IgD-negative memory B cell (primary cell): Measurements from ENCODE around the gene ZNF667. TPM values are rescaled to one million over a fixed set of nuclear protein-coding genes. Genes with fewer than 3 reads are reported as not detected.

Source experiments
- H3K27ac Mint-ChIP-seq, 3 donors: one replicate each; pipeline ENCODE4 v1.8.0; 2020 to 2022; ENCODE audit warnings: mild to moderate bottlenecking in 3 of 3, mixed read lengths in 3 of 3, moderate library complexity in 1 of 3
- H3K27me3 Mint-ChIP-seq: one replicate; pipeline ENCODE4 v1.8.0; 2021; ENCODE audit warnings: mixed read lengths
- H3K36me3 Mint-ChIP-seq: one replicate; pipeline ENCODE4 v1.8.0; 2020; ENCODE audit warnings: mild to moderate bottlenecking, mixed read lengths
- H3K4me1 Mint-ChIP-seq, 3 donors: one replicate each; pipeline ENCODE4 v1.8.0; 2020 to 2022; ENCODE audit warnings: mixed read lengths in 3 of 3, mild to moderate bottlenecking in 1 of 3
- H3K4me3 Mint-ChIP-seq, 4 donors: one replicate each; pipeline ENCODE4 v1.8.0; 2020 to 2022; ENCODE audit warnings: mild to moderate bottlenecking in 4 of 4, mixed read lengths in 4 of 4, moderate library complexity in 3 of 4
- H3K9me3 Mint-ChIP-seq, 3 donors: one replicate each; pipeline ENCODE4 v1.8.0; 2020 to 2021; ENCODE audit warnings: mixed read lengths in 3 of 3, mild to moderate bottlenecking in 1 of 3
- polyA plus RNA-seq: library from polyadenylated mRNA; unstranded; fragments of 300-500 nt; fragmentation: Illumina TruSeq; gene quantifications from one replicate; pipeline ENCODE4 v1.2.3, GENCODE V29; 2021

Gene ZNF667
- polyA plus RNA-seq, 1 donor from 2014 or later, result 0.74 TPM

- Mint-ChIP-seq H3K27ac (peak overlapping the region; percentile 93 to 96 (median 95)), H3K36me3 (peaks cover 23% of the 10 kb centered on the region), H3K9me3 (peaks cover 17 to 50% (median 19%) of the 10 kb centered on the region in 3 donors), H3K4me1 (peaks cover 5 to 23% (median 21%) of the 10 kb centered on the region in 3 donors), H3K27me3 (no peaks in the 10 kb centered on the region), H3K4me3 (peak overlapping the region; percentile 90 to 99 (median 98))
Observed at GRCh38 chr19:56404705-56405056, 72.5 kb downstream of the ZNF667 start.

GRCh38 chr19:56403764-56404704 lies 73.1 kb downstream of the ZNF667 start, which contains the start of gene ZNF583:
Gene ZNF583 (plus strand): TSS chr19:56404332. CDS start chr19:56407115, 2,783 bp downstream.
- no peaks in the 10 kb centered on the region for H3K27me3 Mint-ChIP-seq
- H3K9me3 Mint-ChIP-seq, result peaks cover 20 to 55% (median 21%) of the 10 kb centered on the region in 3 donors
- peaks cover 21% of the 10 kb centered on the region for H3K36me3 Mint-ChIP-seq
- peak within 1 kb of the TSS; percentile 93 to 96 (median 95) for H3K27ac Mint-ChIP-seq
- peaks cover 5 to 23% (median 21%) of the 10 kb centered on the region in 3 donors for H3K4me1 Mint-ChIP-seq
- H3K4me3 Mint-ChIP-seq, result peak within 1 kb of the TSS; percentile 90 to 99 (median 98)

GRCh38 chr19:56403261-56403660 lies 73.9 kb downstream of the ZNF667 start:
- peak overlapping the region; percentile 93 to 96 (median 95) for H3K27ac Mint-ChIP-seq
- H3K4me1 Mint-ChIP-seq, result peaks cover 5 to 23% (median 21%) of the 10 kb centered on the region in 3 donors
- peak overlapping the region; percentile 90 to 99 (median 98) for H3K4me3 Mint-ChIP-seq
- peaks cover 14% of the 10 kb centered on the region for H3K36me3 Mint-ChIP-seq
- H3K27me3 Mint-ChIP-seq, result no peaks in the 10 kb centered on the region
- H3K9me3 Mint-ChIP-seq, result peaks cover 18 to 50% (median 20%) of the 10 kb centered on the region in 3 donors

GRCh38 chr19:56400485-56400884 lies 76.7 kb downstream of the ZNF667 start:
- Mint-ChIP-seq H3K27me3 (no peaks in the 10 kb centered on the region), H3K9me3 (peaks cover 17 to 44% (median 19%) of the 10 kb centered on the region in 3 donors), H3K4me1 (peaks cover 5 to 23% (median 20%) of the 10 kb centered on the region in 3 donors), H3K4me3 (peak overlapping the region in 1 of 4 donors; percentile 45), H3K27ac (no peak overlapping the region), H3K36me3 (peaks cover 11% of the 10 kb centered on the region)

GRCh38 chr19:56398809-56399208 lies 78.3 kb downstream of the ZNF667 start:
- H3K27me3 Mint-ChIP-seq, result no peaks in the 10 kb centered on the region
- no peak overlapping the region for H3K27ac Mint-ChIP-seq
- peaks cover 10% of the 10 kb centered on the region for H3K36me3 Mint-ChIP-seq
- peaks cover 17 to 46% (median 25%) of the 10 kb centered on the region in 3 donors for H3K9me3 Mint-ChIP-seq
- peaks cover 5 to 14% (median 8%) of the 10 kb centered on the region in 3 donors for H3K4me1 Mint-ChIP-seq
- peak overlapping the region in 1 of 4 donors; percentile 47 for H3K4me3 Mint-ChIP-seq

- Mint-ChIP-seq H3K4me3 (peak within 1 kb of the TSS; percentile 86 to 98 (median 97)), H3K27me3 (no peaks in the 10 kb centered on the region), H3K36me3 (peaks cover 26% of the 10 kb centered on the region), H3K9me3 (peaks cover 21 to 36% (median 28%) of the 10 kb centered on the region in 3 donors), H3K4me1 (peaks cover 5 to 10% (median 7%) of the 10 kb centered on the region in 3 donors), H3K27ac (peak within 1 kb of the TSS; percentile 72 to 97 (median 89))
Observed at GRCh38 chr19:56393119-56394012, 83.8 kb downstream of the ZNF667 start, which contains the start of gene ZNF582. Gene ZNF582 (minus strand): TSS chr19:56393534. CDS start chr19:56391752, 1,782 bp downstream.

Other genes starting within 250 kb of the ZNF667 start
- not detected for gene EDDM13, start 204.6 kb downstream of the ZNF667 start, polyA plus RNA-seq
- 7.0 TPM for gene ZSCAN5A, start 162.5 kb downstream of the ZNF667 start, polyA plus RNA-seq
- 7.3 TPM for gene ZNF582, start 83.8 kb downstream of the ZNF667 start, polyA plus RNA-seq
- 10.1 TPM for gene ZNF583, start 73.0 kb downstream of the ZNF667 start, polyA plus RNA-seq
- gene ZNF471, start 30.5 kb upstream of the ZNF667 start, polyA plus RNA-seq, result 0.14 TPM
- gene ZFP28, start 61.6 kb upstream of the ZNF667 start, polyA plus RNA-seq, result 1.1 TPM
- 2.1 TPM for gene ZNF470, start 90.1 kb upstream of the ZNF667 start, polyA plus RNA-seq
- gene ZNF71, start 118.0 kb upstream of the ZNF667 start, polyA plus RNA-seq, result 11.1 TPM
- gene SMIM17, start 165.8 kb upstream of the ZNF667 start, polyA plus RNA-seq, result not detected
- 6.0 TPM for gene ZNF835, start 194.4 kb upstream of the ZNF667 start, polyA plus RNA-seq